Measurements from ENCODE around the gene FAM83G. TPM values are rescaled to one million over a fixed set of nuclear protein-coding genes. Genes with fewer than 3 reads are reported as not detected.

Gene FAM83G
- total RNA-seq, 2 donors from 2014 or later, result 14.0 to 50.9 TPM

- no peak overlapping the region for H3K27ac ChIP-seq
- H3K27me3 ChIP-seq, result no peaks in the 10 kb centered on the region
- H3K36me3 ChIP-seq, result no peaks in the 10 kb centered on the region
- H3K4me3 ChIP-seq, result no peak overlapping the region
- TF ChIP-seq CTCF (IDR thresholded peaks at IDR 0.05), result no peak
- peaks cover 0 to 24% of the 10 kb centered on the region in 2 donors for H3K4me1 ChIP-seq
- no peak for DNase-seq (ENCODE audit: low spot score)
- no peaks in the 10 kb centered on the region for H3K9me3 ChIP-seq
Observed at GRCh38 chr17:18948476-18949006, 56.0 kb downstream of the FAM83G start.

GRCh38 chr17:18947866-18948265 lies 56.7 kb downstream of the FAM83G start:
- Histone ChIP-seq H3K27ac (no peak overlapping the region), H3K36me3 (no peaks in the 10 kb centered on the region), H3K9me3 (no peaks in the 10 kb centered on the region), H3K27me3 (no peaks in the 10 kb centered on the region), H3K4me3 (no peak overlapping the region), H3K4me1 (peaks cover 0 to 24% of the 10 kb centered on the region in 2 donors)
- DNase-seq (ENCODE audit: low spot score), result no peak
- TF ChIP-seq CTCF (IDR thresholded peaks at IDR 0.05), result no peak

- H3K4me3 ChIP-seq, result no peak overlapping the region
- no peaks in the 10 kb centered on the region for H3K27me3 ChIP-seq
- H3K4me1 ChIP-seq, result peaks cover 0 to 24% of the 10 kb centered on the region in 2 donors
- H3K27ac ChIP-seq, result no peak overlapping the region
- H3K9me3 ChIP-seq, result no peaks in the 10 kb centered on the region
- DNase-seq (ENCODE audit: low spot score), result no peak
- H3K36me3 ChIP-seq, result no peaks in the 10 kb centered on the region
- TF ChIP-seq CTCF (IDR thresholded peaks at IDR 0.05), result no peak
Observed at GRCh38 chr17:18946536-18946935, 58.0 kb downstream of the FAM83G start.

- no peaks in the 10 kb centered on the region for H3K9me3 ChIP-seq
- no peak overlapping the region for H3K4me3 ChIP-seq
- H3K4me1 ChIP-seq, result peaks cover 0 to 14% of the 10 kb centered on the region in 2 donors
- no peak for DNase-seq (ENCODE audit: low spot score)
- H3K36me3 ChIP-seq, result no peaks in the 10 kb centered on the region
- TF ChIP-seq CTCF (IDR thresholded peaks at IDR 0.05), result no peak
- no peaks in the 10 kb centered on the region for H3K27me3 ChIP-seq
- H3K27ac ChIP-seq, result no peak overlapping the region
Observed at GRCh38 chr17:18944646-18945045, 59.9 kb downstream of the FAM83G start.

GRCh38 chr17:18938692-18939023 lies 65.9 kb downstream of the FAM83G start:
- DNase-seq (ENCODE audit: low spot score), result no peak
- Histone ChIP-seq H3K4me3 (no peak overlapping the region), H3K27ac (no peak overlapping the region), H3K4me1 (no peaks in the 10 kb centered on the region), H3K27me3 (no peaks in the 10 kb centered on the region), H3K9me3 (no peaks in the 10 kb centered on the region), H3K36me3 (no peaks in the 10 kb centered on the region)
- TF ChIP-seq CTCF (IDR thresholded peaks at IDR 0.05), result no peak

GRCh38 chr17:18937981-18938691 lies 66.4 kb downstream of the FAM83G start:
- H3K4me1 ChIP-seq, result no peaks in the 10 kb centered on the region
- H3K27me3 ChIP-seq, result no peaks in the 10 kb centered on the region
- H3K9me3 ChIP-seq, result no peaks in the 10 kb centered on the region
- no peak overlapping the region for H3K4me3 ChIP-seq
- TF ChIP-seq CTCF (IDR thresholded peaks at IDR 0.05), result no peak
- H3K36me3 ChIP-seq, result no peaks in the 10 kb centered on the region
- H3K27ac ChIP-seq, result no peak overlapping the region
- no peak for DNase-seq (ENCODE audit: low spot score)

All from right atrium auricular region (tissue), 2 donors.